Measurements from ENCODE around the gene SNED1.

Gene SNED1

GRCh38 chr2:240983361-240983995 is 14.9 kb upstream of the SNED1 start:
- TF ChIP-seq, protein P1, sequence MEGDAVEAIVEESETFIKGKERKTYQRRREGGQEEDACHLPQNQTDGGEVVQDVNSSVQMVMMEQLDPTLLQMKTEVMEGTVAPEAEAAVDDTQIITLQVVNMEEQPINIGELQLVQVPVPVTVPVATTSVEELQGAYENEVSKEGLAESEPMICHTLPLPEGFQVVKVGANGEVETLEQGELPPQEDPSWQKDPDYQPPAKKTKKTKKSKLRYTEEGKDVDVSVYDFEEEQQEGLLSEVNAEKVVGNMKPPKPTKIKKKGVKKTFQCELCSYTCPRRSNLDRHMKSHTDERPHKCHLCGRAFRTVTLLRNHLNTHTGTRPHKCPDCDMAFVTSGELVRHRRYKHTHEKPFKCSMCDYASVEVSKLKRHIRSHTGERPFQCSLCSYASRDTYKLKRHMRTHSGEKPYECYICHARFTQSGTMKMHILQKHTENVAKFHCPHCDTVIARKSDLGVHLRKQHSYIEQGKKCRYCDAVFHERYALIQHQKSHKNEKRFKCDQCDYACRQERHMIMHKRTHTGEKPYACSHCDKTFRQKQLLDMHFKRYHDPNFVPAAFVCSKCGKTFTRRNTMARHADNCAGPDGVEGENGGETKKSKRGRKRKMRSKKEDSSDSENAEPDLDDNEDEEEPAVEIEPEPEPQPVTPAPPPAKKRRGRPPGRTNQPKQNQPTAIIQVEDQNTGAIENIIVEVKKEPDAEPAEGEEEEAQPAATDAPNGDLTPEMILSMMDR (conservative IDR thresholded peaks at IDR 0.05), result peak; percentile 78
- H3K27ac ChIP-seq, result peak overlapping the region; percentile 10; the same call in 1 of the 2 replicates

GRCh38 chr2:240983996-240984498 is 14.4 kb upstream of the SNED1 start:
- no peak overlapping the region for H3K27ac ChIP-seq
- TF ChIP-seq, protein P1 (conservative IDR thresholded peaks at IDR 0.05), result no peak

GRCh38 chr2:240985881-240986786 is 12.3 kb upstream of the SNED1 start:
- peak overlapping the region; percentile 87 for H3K27ac ChIP-seq

DNA sequence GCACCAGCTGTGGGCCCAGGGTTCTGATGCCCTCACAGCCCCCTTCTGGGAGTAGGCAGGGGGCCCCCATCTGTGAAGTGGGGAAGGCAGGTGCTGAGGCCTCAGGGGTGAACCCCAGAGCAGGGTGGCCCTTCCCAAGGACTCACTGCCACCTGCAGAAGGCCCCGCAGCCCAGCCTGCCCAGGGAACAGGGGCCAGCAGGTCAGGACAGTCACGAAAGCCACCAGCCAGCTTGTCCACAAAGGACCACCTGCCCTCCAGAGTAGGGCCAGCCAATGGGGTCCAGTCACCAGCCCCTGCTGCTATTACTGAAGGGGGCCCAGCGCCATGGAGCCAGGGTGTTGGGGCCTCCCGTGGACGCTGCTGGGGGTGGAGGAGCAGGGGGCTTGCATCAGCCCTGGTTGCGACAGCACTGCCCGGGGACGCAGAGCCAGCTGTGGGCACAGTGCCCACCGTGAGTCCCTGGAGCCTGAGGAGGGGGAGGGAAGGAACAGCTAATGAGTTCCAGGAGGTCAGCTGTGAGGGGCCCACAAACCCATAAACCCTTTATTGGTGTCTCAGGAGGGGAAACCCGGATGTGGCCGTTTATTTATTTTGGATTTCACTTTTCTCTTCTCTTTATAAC is 11.5 kb upstream of the SNED1 start:
- TF ChIP-seq, protein P1 (conservative IDR thresholded peaks at IDR 0.05), result no peak
- H3K27ac ChIP-seq, result peak overlapping the region; percentile 87

More at GRCh38 chr2:240985881-240986786, 12.3 kb upstream of the SNED1 start:
- TF ChIP-seq, protein P1 (conservative IDR thresholded peaks at IDR 0.05), result no peak

- H3K27ac ChIP-seq, result peak overlapping the region; percentile 87
- TF ChIP-seq, protein P1 (conservative IDR thresholded peaks at IDR 0.05), result no peak
These were observed 10.8 kb upstream of the SNED1 start for GRCh38 chr2:240987588-240987987.

DNA sequence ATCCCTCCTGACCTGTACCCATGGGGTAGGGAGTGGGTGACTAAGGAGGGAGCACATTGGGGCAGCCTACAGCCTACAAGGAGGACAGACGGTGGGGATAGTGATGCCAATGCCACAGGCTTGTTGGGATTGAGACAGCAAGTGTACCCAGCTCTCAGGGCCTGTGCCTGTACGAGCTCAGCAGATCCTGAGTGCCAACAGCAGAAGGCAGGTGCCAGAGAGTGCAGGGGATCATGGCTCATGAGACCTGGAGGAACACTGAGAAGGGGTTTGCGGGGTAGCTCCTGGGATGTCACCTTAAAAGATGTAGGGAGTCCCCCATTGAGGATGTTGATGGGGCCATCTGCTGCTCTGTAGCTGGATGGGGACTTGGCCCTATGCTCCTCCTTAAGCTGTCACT is 10.3 kb upstream of the SNED1 start:
- peak overlapping the region; percentile 87 for H3K27ac ChIP-seq
- TF ChIP-seq, protein P1 (conservative IDR thresholded peaks at IDR 0.05), result no peak
